Vagina (tissue), 2 donors: Measurements from ENCODE around the gene MDP1.

Source experiments
- CTCF ChIP-seq, 3 experiments: fragments of 450-650 bp in 2 of 3; fragments of 200-600 bp in 1 of 3; sonication (generic) in 1 of 3; IDR thresholded peaks; one replicate each; pipeline ENCODE4 v1.5.1; 2017 to 2019; ENCODE audit warnings: antibody characterized with exemption in 3 of 3, mild to moderate bottlenecking in 2 of 3, moderate library complexity in 2 of 3
- POLR2A ChIP-seq, 2 donors: fragments of 450-650 bp; IDR thresholded peaks; one replicate each; pipeline ENCODE4 v1.6.1; 2017; ENCODE audit warnings: antibody characterized with exemption in 2 of 2, mild to moderate bottlenecking in 2 of 2, moderate library complexity in 2 of 2

GRCh38 chr14:24263848-24264247 lies 48.0 kb upstream of the MDP1 start:
- TF ChIP-seq POLR2A (IDR thresholded peaks at IDR 0.05), result no peak
- no peak for TF ChIP-seq CTCF (IDR thresholded peaks at IDR 0.05)
